Fibroblast of lung (primary cell): ENCODE data around the gene LRRC8D.

Source experiments
- EZH2 ChIP-seq: IDR thresholded peaks from 2 replicates; pipeline ENCODE4 v1.5.1; 2012; ENCODE audit warnings: low read length, control low read depth, mild to moderate bottlenecking; ENCODE audit errors: missing control alignments
- TF ChIP-seq, protein P1 (sequence below), 2 donors: IDR thresholded peaks in 1 of 2; conservative IDR thresholded peaks in 1 of 2; 1 replicate in 1 of 2; 2 replicates in 1 of 2; pipeline ENCODE4 v1.5.1; 2011 to 2012; ENCODE audit warnings: low read length in 2 of 2, control low read depth in 1 of 2, inconsistent platforms in 1 of 2, low read depth in 1 of 2, mild to moderate bottlenecking in 1 of 2

DNA sequence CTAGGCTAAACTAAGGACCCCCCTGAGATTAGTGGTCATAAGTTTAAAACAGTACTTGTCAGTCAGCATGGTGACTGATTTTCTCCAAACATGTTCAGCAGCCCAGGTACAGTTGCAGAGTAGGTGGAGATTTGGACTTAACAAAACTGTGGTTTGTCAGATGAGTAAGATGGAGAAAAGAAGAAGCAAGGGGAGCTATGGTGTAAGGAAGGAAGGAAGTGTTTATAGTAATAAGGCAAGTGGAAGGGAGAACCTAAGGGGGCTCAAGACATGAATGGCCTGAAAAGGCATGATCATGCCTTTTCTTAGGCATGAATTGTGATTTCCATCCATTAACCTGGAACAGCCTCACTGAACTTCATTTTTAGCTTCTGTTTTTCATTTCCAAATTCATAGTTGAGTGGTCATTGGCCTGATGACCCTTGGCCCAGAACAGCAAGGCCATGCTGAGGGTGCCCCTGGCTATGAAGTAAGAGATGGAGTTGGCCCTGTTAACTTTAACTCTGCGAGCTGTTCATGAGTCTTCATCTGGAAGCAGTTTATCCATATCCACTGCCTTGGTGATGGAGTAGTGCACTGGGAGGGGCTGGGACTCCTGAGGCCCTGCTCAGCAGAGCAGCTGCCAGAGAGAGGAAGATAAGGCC lies 60.7 kb downstream of the LRRC8D start:
- TF ChIP-seq, protein P1, sequence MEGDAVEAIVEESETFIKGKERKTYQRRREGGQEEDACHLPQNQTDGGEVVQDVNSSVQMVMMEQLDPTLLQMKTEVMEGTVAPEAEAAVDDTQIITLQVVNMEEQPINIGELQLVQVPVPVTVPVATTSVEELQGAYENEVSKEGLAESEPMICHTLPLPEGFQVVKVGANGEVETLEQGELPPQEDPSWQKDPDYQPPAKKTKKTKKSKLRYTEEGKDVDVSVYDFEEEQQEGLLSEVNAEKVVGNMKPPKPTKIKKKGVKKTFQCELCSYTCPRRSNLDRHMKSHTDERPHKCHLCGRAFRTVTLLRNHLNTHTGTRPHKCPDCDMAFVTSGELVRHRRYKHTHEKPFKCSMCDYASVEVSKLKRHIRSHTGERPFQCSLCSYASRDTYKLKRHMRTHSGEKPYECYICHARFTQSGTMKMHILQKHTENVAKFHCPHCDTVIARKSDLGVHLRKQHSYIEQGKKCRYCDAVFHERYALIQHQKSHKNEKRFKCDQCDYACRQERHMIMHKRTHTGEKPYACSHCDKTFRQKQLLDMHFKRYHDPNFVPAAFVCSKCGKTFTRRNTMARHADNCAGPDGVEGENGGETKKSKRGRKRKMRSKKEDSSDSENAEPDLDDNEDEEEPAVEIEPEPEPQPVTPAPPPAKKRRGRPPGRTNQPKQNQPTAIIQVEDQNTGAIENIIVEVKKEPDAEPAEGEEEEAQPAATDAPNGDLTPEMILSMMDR (conservative IDR thresholded peaks at IDR 0.05 in 1 of 2, IDR thresholded peaks at IDR 0.05 in 1 of 2; ENCODE audit: low read depth in 1 of 2, low read length in 2 of 2): no peak
- no peak for TF ChIP-seq EZH2
